Activated naive CD8-positive, alpha-beta T cell treated with anti-CD3 and anti-CD28 coated beads, Interleukin-2, amount 50 U/mL, for 24 hours (primary cell): ENCODE results near the gene MCM5.

Experiments used
- ATAC-seq: fragments of 150-1000 bp; cut with Tn5 transposase; one replicate; pipeline ENCODE4 v1.10.0; 2021
- DNase-seq: peaks from one replicate; pipeline ENCODE4 v3.0.0; 2021
- H3K27ac Mint-ChIP-seq: one replicate; pipeline ENCODE4 v1.8.0; 2021; ENCODE audit warnings: mild to moderate bottlenecking, mixed read lengths
- H3K27me3 Mint-ChIP-seq: one replicate; pipeline ENCODE4 v1.8.0; 2021; ENCODE audit warnings: mixed read lengths
- H3K36me3 Mint-ChIP-seq: one replicate; pipeline ENCODE4 v1.8.0; 2021; ENCODE audit warnings: low read depth, mixed read lengths
- H3K4me1 Mint-ChIP-seq: one replicate; pipeline ENCODE4 v1.8.0; 2021; ENCODE audit warnings: mixed read lengths
- H3K4me3 Mint-ChIP-seq: one replicate; pipeline ENCODE4 v1.8.0; 2021; ENCODE audit warnings: mild to moderate bottlenecking, moderate library complexity, mixed read lengths
- H3K9me3 Mint-ChIP-seq: one replicate; pipeline ENCODE4 v1.8.0; 2021; ENCODE audit warnings: mixed read lengths

MCM5 gene

GRCh38 chr22:35441489-35442100 is 41.7 kb downstream of the MCM5 start:
- peaks cover 27% of the 10 kb centered on the region for H3K36me3 Mint-ChIP-seq
- no peak overlapping the region for H3K27ac Mint-ChIP-seq

GRCh38 chr22:35442471-35442870 is 42.5 kb downstream of the MCM5 start:
- ATAC-seq = no peak
- peaks cover 23% of the 10 kb centered on the region for H3K36me3 Mint-ChIP-seq
- H3K4me3 Mint-ChIP-seq = no peak overlapping the region
- H3K4me1 Mint-ChIP-seq = peaks cover 3% of the 10 kb centered on the region
- no peak for DNase-seq
- no peak overlapping the region for H3K27ac Mint-ChIP-seq
- no peaks in the 10 kb centered on the region for H3K9me3 Mint-ChIP-seq
- no peaks in the 10 kb centered on the region for H3K27me3 Mint-ChIP-seq

More at GRCh38 chr22:35441489-35442100, 41.7 kb downstream of the MCM5 start:
- Mint-ChIP-seq H3K4me1 (peaks cover 3% of the 10 kb centered on the region), H3K27me3 (no peaks in the 10 kb centered on the region), H3K9me3 (no peaks in the 10 kb centered on the region), H3K4me3 (no peak overlapping the region)
- ATAC-seq (no peak), DNase-seq (no peak)

GRCh38 chr22:35443338-35443737 is 43.4 kb downstream of the MCM5 start:
- DNase-seq (no peak), ATAC-seq (no peak)
- Mint-ChIP-seq H3K4me3 (no peak overlapping the region), H3K36me3 (peaks cover 16% of the 10 kb centered on the region), H3K9me3 (no peaks in the 10 kb centered on the region), H3K27me3 (no peaks in the 10 kb centered on the region), H3K4me1 (peaks cover 6% of the 10 kb centered on the region), H3K27ac (no peak overlapping the region)

GRCh38 chr22:35443790-35444684 is 44.1 kb downstream of the MCM5 start:
- no peak for DNase-seq
- no peak overlapping the region for H3K27ac Mint-ChIP-seq
- peaks cover 6% of the 10 kb centered on the region for H3K4me1 Mint-ChIP-seq
- peaks cover 9% of the 10 kb centered on the region for H3K36me3 Mint-ChIP-seq
- no peaks in the 10 kb centered on the region for H3K27me3 Mint-ChIP-seq
- ATAC-seq = no peak
- no peak overlapping the region for H3K4me3 Mint-ChIP-seq
- H3K9me3 Mint-ChIP-seq = no peaks in the 10 kb centered on the region

- H3K27me3 Mint-ChIP-seq = no peaks in the 10 kb centered on the region
- no peak for ATAC-seq
- no peak overlapping the region for H3K4me3 Mint-ChIP-seq
- H3K36me3 Mint-ChIP-seq = peaks cover 3% of the 10 kb centered on the region
- no peak overlapping the region for H3K27ac Mint-ChIP-seq
- no peak for DNase-seq
- no peaks in the 10 kb centered on the region for H3K9me3 Mint-ChIP-seq
- H3K4me1 Mint-ChIP-seq = peaks cover 6% of the 10 kb centered on the region
These were observed 44.9 kb downstream of the MCM5 start for GRCh38 chr22:35444685-35445399.

GRCh38 chr22:35445933-35446332 is 46.0 kb downstream of the MCM5 start:
- H3K4me1 Mint-ChIP-seq = peaks cover 6% of the 10 kb centered on the region
- no peak overlapping the region for H3K27ac Mint-ChIP-seq
- H3K27me3 Mint-ChIP-seq = no peaks in the 10 kb centered on the region
- peaks cover 5% of the 10 kb centered on the region for H3K36me3 Mint-ChIP-seq
- no peak overlapping the region for H3K4me3 Mint-ChIP-seq
- no peaks in the 10 kb centered on the region for H3K9me3 Mint-ChIP-seq
- ATAC-seq (no peak), DNase-seq (no peak)

- Mint-ChIP-seq H3K9me3 (no peaks in the 10 kb centered on the region), H3K27me3 (no peaks in the 10 kb centered on the region), H3K36me3 (peaks cover 5% of the 10 kb centered on the region), H3K4me3 (no peak overlapping the region), H3K27ac (no peak overlapping the region), H3K4me1 (peaks cover 6% of the 10 kb centered on the region)
- ATAC-seq = no peak
- DNase-seq = no peak
These were observed 46.4 kb downstream of the MCM5 start for GRCh38 chr22:35446365-35446764.

GRCh38 chr22:35448523-35448922 is 48.6 kb downstream of the MCM5 start:
- no peak overlapping the region for H3K27ac Mint-ChIP-seq
- peaks cover 5% of the 10 kb centered on the region for H3K36me3 Mint-ChIP-seq
- no peak for DNase-seq
- no peak for ATAC-seq
- no peaks in the 10 kb centered on the region for H3K9me3 Mint-ChIP-seq
- peaks cover 6% of the 10 kb centered on the region for H3K4me1 Mint-ChIP-seq
- H3K4me3 Mint-ChIP-seq = no peak overlapping the region
- H3K27me3 Mint-ChIP-seq = no peaks in the 10 kb centered on the region

- peaks cover 5% of the 10 kb centered on the region for H3K36me3 Mint-ChIP-seq
- ATAC-seq (no peak), DNase-seq (no peak)
- peaks cover 6% of the 10 kb centered on the region for H3K4me1 Mint-ChIP-seq
- no peaks in the 10 kb centered on the region for H3K27me3 Mint-ChIP-seq
- no peaks in the 10 kb centered on the region for H3K9me3 Mint-ChIP-seq
- H3K4me3 Mint-ChIP-seq = no peak overlapping the region
- H3K27ac Mint-ChIP-seq = no peak overlapping the region
These were observed 50.1 kb downstream of the MCM5 start for GRCh38 chr22:35449829-35450689.

- H3K27ac Mint-ChIP-seq = no peak overlapping the region
- peaks cover 6% of the 10 kb centered on the region for H3K4me1 Mint-ChIP-seq
- H3K36me3 Mint-ChIP-seq = peaks cover 5% of the 10 kb centered on the region
- ATAC-seq (no peak), DNase-seq (no peak)
- H3K27me3 Mint-ChIP-seq = no peaks in the 10 kb centered on the region
- no peaks in the 10 kb centered on the region for H3K9me3 Mint-ChIP-seq
- H3K4me3 Mint-ChIP-seq = no peak overlapping the region
These were observed 51.1 kb downstream of the MCM5 start for GRCh38 chr22:35450824-35451569.

- no peak overlapping the region for H3K4me3 Mint-ChIP-seq
- H3K27ac Mint-ChIP-seq = no peak overlapping the region
- no peak for DNase-seq
- peaks cover 3% of the 10 kb centered on the region for H3K4me1 Mint-ChIP-seq
- ATAC-seq = no peak
- H3K9me3 Mint-ChIP-seq = no peaks in the 10 kb centered on the region
- H3K27me3 Mint-ChIP-seq = no peaks in the 10 kb centered on the region
- H3K36me3 Mint-ChIP-seq = peaks cover 3% of the 10 kb centered on the region
These were observed 51.7 kb downstream of the MCM5 start for GRCh38 chr22:35451592-35451991.

GRCh38 chr22:35452351-35452781 is 52.4 kb downstream of the MCM5 start:
- DNase-seq (no peak), ATAC-seq (no peak)
- Mint-ChIP-seq H3K9me3 (no peaks in the 10 kb centered on the region), H3K27me3 (no peaks in the 10 kb centered on the region), H3K36me3 (peaks cover 3% of the 10 kb centered on the region), H3K4me1 (peaks cover 3% of the 10 kb centered on the region), H3K27ac (no peak overlapping the region), H3K4me3 (no peak overlapping the region)

- Mint-ChIP-seq H3K9me3 (no peaks in the 10 kb centered on the region), H3K27ac (no peak overlapping the region), H3K27me3 (no peaks in the 10 kb centered on the region), H3K4me3 (no peak overlapping the region), H3K36me3 (peaks cover 3% of the 10 kb centered on the region), H3K4me1 (peaks cover under 1% of the 10 kb centered on the region)
- no peak for ATAC-seq
- DNase-seq = no peak
These were observed 53.1 kb downstream of the MCM5 start for GRCh38 chr22:35452810-35453743.
